Left renal cortex interstitium (tissue), 4 donors: ENCODE results near the gene PDZRN3. TPM values are rescaled to one million over a fixed set of nuclear protein-coding genes. Genes with fewer than 3 reads are reported as not detected.
"Not testable (repeated sequence)": the region's sequence is repeated elsewhere in the genome, so short reads cannot be mapped to it uniquely, and the experiment has no call there.

Experiments
- DNase-seq, 4 donors: peaks; one replicate each; pipeline ENCODE4 v3.0.0-alpha.2; 2013; ENCODE audit warnings: low read depth in 4 of 4, low spot score in 2 of 4, missing footprints in 1 of 4
- polyA plus RNA-seq, 4 donors: library from polyadenylated mRNA; unstranded; fragments of 120-200 nt; gene quantifications; one replicate each; pipeline ENCODE4 v1.2.1, GENCODE V29; 2013; ENCODE audit not compliant: insufficient read length in 4 of 4

PDZRN3 gene
- polyA plus RNA-seq, 4 donors: 35.6 to 48.7 (median 41.5) TPM

GRCh38 chr3:73470860-73471259 is 153.9 kb downstream of the PDZRN3 start:
- DNase-seq: no peak

- DNase-seq: no peak
Measured at GRCh38 chr3:73469331-73469730, 155.4 kb downstream of the PDZRN3 start.

- no peak for DNase-seq
Measured at GRCh38 chr3:73467211-73467610, 157.5 kb downstream of the PDZRN3 start.

- DNase-seq: no peak
Measured at GRCh38 chr3:73465926-73466325, 158.8 kb downstream of the PDZRN3 start.

- not testable (repeated sequence) for DNase-seq
Measured at GRCh38 chr3:73464126-73464525, 160.6 kb downstream of the PDZRN3 start.

- peak in 3 of 4 donors; percentile 30 to 67 (median 63) for DNase-seq
Measured at GRCh38 chr3:73461547-73461946, 163.2 kb downstream of the PDZRN3 start.

GRCh38 chr3:73459711-73460110 is 165.0 kb downstream of the PDZRN3 start:
- no peak for DNase-seq

GRCh38 chr3:73453666-73454065 is 171.1 kb downstream of the PDZRN3 start:
- no peak for DNase-seq

GRCh38 chr3:73452729-73453128 is 172.0 kb downstream of the PDZRN3 start:
- DNase-seq: no peak

- DNase-seq: no peak
Measured at GRCh38 chr3:73451301-73451944, 173.3 kb downstream of the PDZRN3 start.

GRCh38 chr3:73449774-73450173 is 175.0 kb downstream of the PDZRN3 start:
- no peak for DNase-seq

GRCh38 chr3:73448761-73449301 is 175.9 kb downstream of the PDZRN3 start:
- no peak for DNase-seq

GRCh38 chr3:73448041-73448440 is 176.7 kb downstream of the PDZRN3 start:
- DNase-seq: no peak

GRCh38 chr3:73447111-73447510 is 177.6 kb downstream of the PDZRN3 start:
- DNase-seq: no peak

- no peak for DNase-seq
Measured at GRCh38 chr3:73446467-73447110, 178.2 kb downstream of the PDZRN3 start.

- DNase-seq: no peak
Measured at GRCh38 chr3:73442886-73443285, 181.9 kb downstream of the PDZRN3 start.

- no peak for DNase-seq
Measured at GRCh38 chr3:73442152-73442551, 182.6 kb downstream of the PDZRN3 start.

- no peak for DNase-seq
Measured at GRCh38 chr3:73437828-73438227, 186.9 kb downstream of the PDZRN3 start.

- no peak for DNase-seq
Measured at GRCh38 chr3:73435055-73435454, 189.7 kb downstream of the PDZRN3 start.

GRCh38 chr3:73433687-73434086 is 191.1 kb downstream of the PDZRN3 start:
- DNase-seq: peak in 1 of 4 donors; percentile 51

- no peak for DNase-seq
Measured at GRCh38 chr3:73433079-73433478, 191.7 kb downstream of the PDZRN3 start.

GRCh38 chr3:73432706-73433032 is 192.1 kb downstream of the PDZRN3 start:
- no peak for DNase-seq
